ENCODE results near the gene NFIX. TPM values are rescaled to one million over a fixed set of nuclear protein-coding genes. Genes with fewer than 3 reads are reported as not detected.

NFIX gene
- polyA plus RNA-seq, 1 donor, result 112 TPM

DNA sequence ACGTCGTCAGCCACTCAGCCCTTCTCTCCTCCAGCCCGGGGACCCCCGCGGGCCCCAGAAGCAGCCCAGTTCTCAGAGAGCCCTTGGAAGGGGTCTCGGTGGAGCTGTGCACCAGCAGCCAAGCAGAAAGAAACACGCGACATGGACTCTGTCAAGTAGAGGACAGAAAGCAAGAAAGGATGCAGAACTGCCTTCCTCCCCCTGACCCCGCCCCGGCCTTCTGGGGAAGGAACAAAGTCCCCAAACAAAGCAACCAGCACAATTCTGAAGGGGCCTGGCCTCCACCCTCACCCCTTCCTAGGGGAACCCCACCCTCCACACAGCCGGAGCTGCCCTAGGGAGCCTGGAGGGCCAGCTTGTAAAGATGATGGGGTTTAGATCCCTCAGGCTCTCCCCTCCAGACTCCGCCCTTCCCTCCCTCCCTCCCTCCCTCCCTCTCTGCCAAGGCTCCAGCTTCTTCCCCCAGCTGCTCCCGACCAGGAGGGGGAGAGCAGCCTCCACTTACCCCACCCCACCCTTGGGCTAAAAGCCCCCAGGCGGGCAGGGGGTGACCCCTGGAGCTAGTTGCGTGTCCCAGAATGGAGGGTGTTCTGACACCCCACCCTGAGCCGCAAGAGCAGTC is 99.6 kb downstream of the NFIX start:
- DNase-seq, result no peak

- no peak for DNase-seq
Measured at GRCh38 chr19:13095393-13095784, 100.1 kb downstream of the NFIX start.

DNA sequence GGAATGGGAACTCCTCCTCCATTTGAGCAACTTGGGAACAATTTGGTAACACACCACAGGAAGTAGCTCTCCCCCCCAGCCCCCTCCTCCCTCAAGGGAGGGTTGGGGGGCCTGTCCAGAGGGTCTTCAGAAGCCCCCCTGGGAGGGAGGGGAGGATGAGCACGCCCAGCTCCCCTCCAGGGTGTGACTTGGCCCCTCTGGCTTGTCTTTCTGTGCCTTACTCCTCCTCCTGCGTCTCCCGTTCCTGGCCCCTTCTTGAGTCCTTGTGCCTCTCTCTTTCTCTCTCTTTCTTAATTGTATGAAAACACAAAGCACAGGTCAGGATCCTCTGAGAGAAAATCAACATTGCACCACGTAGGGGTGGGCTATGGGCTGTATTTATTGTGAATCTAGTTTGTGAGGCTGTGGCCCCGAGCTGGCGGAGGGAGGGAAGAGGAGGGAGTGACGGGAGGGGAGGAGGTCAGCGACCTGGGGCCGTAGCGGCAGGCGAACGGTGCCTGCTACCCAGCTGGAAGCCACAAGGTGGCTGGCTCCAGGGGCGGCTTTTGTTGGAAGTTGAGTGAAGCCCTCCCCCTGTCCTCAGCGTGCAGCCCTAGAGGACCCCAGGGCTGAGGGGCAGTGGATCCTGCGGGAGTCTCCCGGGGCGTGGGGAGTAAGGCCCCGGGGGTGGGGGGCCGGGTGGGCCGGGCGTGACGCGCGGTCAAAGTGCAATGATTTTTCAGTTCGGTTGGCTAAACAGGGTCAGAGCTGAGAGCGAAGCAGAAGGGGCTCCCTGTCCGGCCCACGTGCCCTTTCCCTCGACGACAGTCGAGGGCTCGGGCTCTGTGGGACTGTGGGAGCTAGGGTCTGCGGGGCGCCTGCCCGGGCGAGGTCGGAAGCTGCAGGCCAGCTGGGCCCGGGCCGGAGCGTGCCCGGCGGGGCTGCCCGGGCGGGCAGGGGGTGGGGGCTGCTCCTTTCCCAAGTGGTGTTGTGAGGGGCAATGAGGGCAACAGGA is 101.0 kb downstream of the NFIX start:
- no peak for DNase-seq

DNA sequence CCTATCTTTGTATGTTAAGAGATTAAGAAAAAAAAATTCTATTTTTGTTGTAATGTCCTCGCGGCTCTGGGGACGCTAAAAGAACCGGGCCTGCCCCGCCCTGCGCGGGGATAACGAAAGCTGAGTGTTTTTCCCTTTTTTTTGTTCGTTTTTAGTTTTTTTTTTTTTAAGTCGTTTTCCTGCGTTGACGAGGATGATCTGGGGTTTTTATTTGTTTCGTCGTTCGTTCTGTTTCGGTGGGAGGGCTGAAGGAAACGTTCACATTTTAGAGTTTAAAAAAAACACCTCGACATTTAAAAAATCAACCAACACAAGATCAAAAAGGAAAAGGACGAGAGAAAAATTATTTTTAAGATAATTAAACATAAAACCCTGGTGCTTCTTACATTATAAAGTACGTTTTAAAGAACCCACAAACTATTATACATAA is 101.8 kb downstream of the NFIX start:
- DNase-seq, result no peak

- DNase-seq, result no peak
Measured at GRCh38 chr19:13097463-13098258, 102.4 kb downstream of the NFIX start.

DNA sequence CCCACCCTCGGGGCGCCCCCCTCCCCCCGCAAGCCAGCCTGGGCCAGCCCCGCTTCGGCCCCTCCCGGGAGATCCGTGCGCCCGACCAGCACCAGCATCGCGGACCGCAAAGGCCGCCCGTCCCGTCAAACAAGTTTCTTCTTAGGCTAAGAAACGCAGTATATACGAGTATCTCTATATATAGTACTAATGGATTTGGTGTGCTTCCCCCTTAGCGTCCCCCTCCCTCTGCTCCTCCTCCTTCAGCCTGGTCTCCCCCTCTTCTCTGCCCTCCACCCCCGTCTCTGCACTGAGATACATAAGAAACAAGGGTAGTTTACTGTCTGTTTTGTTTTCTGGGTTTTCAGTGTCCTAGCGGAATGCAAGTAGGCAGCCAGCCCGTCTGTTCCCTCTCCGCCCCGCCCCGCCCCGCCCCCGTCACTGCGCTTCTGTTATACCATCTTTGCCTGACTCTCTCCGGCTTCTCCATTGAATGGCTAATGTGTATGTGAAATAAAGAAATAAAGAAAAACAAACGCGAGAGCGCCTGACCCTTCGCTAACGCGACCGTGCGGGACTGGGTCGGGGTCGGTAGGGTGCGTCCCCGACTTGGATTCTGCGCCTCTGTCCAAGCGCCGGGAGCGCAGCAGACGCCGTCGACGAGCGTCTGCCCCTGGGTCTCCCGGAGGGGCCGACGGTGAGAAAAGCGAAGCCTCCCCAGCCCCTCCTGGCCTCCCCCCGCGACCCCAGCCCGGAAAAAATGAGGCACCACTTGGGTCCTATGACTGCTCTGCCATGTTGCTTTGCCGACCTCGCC is 103.2 kb downstream of the NFIX start:
- peak; percentile 60 for DNase-seq

DNA sequence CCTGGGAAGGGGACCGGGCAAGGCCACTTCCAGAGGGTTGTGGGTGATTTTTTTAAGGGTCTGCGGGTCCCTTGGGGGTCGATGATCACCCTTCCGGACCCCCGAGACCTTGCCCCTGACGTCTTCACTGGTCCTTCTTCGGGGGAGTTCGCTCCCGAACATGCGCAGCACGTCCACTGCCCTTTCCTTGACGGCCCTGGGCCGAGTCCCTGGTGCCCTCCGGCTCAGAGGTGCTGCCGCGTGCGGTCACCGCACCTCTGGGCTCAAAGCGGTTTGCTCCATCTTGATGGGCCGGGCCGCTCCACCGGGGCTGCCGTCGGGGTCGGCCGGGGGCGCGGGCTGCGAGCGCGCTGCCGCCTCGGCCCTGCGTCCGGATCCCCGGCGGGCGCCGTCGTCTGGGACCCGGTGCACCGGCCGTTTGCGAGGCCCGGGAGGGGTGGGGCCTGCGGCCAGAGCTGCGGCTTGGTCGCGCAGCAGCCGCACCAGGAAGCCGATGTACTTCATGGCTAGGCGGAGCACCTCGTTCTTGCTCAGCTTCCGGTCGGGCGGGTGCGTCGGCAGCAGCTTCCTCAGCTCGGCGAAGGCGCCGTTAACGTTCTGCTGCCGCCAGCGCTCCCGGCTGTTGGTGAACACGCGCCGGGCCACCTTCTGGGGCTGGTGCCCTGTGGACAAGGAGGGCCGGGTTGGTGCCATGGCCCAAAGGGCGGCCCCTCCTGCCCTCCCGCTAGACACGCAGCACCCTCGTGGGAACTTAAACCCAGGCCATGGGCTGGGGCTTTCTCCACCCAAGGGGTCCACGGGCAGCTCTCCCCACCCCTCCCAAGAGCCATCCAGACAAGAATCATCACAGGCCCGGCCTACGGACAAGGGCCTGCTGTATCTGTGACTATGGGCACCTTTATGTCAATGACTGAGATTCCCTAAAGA is 104.1 kb downstream of the NFIX start:
- no peak for DNase-seq

DNA sequence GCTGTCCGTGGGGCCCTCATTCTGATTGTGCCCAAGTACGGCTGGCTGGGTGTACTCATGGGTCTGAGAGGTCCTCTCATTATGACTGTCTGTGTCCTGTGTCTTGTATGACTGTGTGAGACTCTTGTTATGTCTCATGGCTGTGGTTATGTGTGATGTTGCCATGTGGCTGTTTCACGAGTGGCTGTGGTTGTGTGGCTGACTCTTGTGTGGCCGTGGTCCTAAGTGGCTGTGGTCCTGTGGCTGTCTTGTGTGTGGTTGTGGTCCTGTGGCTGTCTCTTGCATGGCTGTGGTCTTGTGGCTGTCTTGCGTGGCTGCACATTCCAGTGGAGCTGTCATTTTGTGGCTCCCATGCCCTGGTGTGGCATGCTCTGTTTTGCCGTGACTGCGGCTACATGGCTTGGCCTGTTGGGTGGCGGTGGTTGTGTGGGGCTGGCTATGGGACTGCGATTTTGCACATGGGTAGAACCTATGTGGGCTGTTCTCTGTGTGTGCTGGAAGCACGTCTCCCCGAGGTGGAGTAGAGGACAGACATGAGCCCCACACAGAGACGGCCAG is 104.8 kb downstream of the NFIX start:
- no peak for DNase-seq

- no peak for DNase-seq
Measured at GRCh38 chr19:13100841-13101589, 105.7 kb downstream of the NFIX start.

DNA sequence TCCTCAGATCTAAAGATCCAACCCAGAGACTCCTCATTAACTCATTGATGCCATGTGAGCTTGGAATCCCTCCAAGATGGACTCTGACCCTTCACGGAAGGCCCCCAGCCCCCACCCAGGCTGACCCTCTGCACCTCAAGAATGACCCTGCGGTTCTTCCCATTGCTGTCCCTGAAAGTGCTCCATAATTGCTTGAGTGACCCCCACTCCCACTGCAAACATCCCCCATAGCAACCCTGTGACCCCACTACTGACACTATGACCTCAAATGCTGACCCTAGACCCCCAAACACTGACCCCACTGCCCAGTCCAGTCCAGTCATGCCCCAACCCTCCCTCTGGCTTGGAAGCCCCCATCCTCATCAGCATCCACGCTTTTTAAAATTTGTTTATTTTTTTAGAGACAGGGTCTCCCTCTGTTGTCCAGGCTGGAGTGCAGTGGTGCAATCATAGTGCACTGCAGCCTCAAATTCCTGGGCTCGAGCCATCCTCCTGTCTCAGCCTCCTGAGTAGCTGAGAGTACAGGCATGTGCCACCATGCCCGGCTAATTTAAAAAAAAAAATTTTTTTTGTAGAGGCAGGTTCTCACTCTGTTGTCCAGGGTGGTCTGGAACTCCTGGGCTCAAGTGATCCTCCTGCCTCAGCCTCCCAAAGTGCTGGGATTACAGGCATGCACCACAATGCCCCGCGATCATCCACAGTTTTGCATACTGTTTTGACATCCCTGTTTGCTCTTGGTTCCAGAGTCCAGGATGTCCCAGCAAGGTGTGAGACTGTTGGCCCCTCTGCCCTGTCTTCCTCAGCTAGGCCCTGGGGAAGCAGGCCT is 106.5 kb downstream of the NFIX start:
- DNase-seq, result no peak

DNA sequence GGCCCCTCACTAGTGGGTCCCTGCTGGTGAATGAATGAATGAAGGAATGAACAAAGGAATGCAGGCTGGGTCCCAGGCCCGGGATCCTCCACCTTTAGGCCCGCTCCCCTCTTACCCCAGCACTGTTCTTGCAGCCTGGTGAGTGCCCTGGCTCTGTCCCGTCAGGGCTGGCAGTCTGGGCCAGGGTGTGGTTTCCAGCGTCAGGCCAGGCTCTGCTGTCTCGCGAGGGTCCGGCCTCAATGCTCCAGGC is 107.1 kb downstream of the NFIX start:
- DNase-seq, result no peak

GRCh38 chr19:13102666-13103580 is 107.6 kb downstream of the NFIX start, which contains the start of gene LYL1:
TSS of gene LYL1 (minus strand) at chr19:13102858. CDS start at chr19:13101171, 1,687 bp downstream.
- no peak for DNase-seq

GRCh38 chr19:13103581-13104359 is 108.5 kb downstream of the NFIX start:
- DNase-seq, result no peak

DNA sequence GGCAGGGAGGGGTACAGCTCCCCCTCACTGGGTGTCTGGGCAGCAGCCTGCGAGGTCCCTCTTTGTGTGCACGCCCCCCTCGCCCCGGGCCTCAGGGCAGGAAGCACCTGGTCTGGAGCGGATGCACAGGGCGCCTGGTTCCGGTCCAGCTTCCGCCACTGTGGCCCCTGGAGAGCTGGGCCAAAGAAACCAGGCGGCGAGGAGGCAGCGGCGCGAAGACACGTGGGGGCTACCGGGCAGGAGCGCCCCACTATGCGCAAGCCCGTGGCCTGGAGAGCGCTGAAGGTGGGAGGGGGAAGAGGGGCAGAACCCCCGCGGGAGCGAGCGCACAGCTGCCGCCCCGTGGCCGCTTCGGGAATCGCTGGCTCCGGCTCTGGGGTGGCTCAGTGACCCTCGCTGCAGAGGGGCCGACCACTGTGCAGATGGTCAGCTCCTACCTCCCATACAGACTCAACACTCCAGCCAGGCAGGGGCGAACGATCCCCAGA is 109.1 kb downstream of the NFIX start:
- DNase-seq, result peak; percentile 67

- DNase-seq, result no peak
Measured at GRCh38 chr19:13104848-13105711, 109.8 kb downstream of the NFIX start.
